Transverse colon (tissue), 4 donors: Measurements from ENCODE around the gene AADAT.
"Not testable (repeated sequence)": the region's sequence is repeated elsewhere in the genome, so short reads cannot be mapped to it uniquely, and the experiment has no call there.

Source experiments
- CTCF ChIP-seq, 5 experiments: fragments of 200-600 bp in 3 of 5; fragments of 450-650 bp in 2 of 5; sonication (generic) in 3 of 5; IDR thresholded peaks; 1 replicate in 2 of 5; 2 replicates in 3 of 5; pipeline ENCODE4 v1.5.1; 2016 to 2017; ENCODE audit warnings: antibody characterized with exemption in 5 of 5, inconsistent platforms in 3 of 5, mild to moderate bottlenecking in 2 of 5, moderate library complexity in 1 of 5
- EP300 ChIP-seq: sonication (generic); formaldehyde crosslinking; IDR thresholded peaks from one replicate; pipeline ENCODE4 v1.6.1; 2017; ENCODE audit warnings: antibody characterized with exemption, low read depth
- POLR2A ChIP-seq: fragments of 450-650 bp; IDR thresholded peaks from one replicate; pipeline ENCODE4 v1.6.1; 2016; ENCODE audit warnings: antibody characterized with exemption, mild to moderate bottlenecking, moderate library complexity
- POLR2AphosphoS5 ChIP-seq, 3 donors: sonication (generic); formaldehyde crosslinking; IDR thresholded peaks; one replicate each; pipeline ENCODE4 v1.6.1; 2016; ENCODE audit warnings: antibody characterized with exemption in 3 of 3

DNA sequence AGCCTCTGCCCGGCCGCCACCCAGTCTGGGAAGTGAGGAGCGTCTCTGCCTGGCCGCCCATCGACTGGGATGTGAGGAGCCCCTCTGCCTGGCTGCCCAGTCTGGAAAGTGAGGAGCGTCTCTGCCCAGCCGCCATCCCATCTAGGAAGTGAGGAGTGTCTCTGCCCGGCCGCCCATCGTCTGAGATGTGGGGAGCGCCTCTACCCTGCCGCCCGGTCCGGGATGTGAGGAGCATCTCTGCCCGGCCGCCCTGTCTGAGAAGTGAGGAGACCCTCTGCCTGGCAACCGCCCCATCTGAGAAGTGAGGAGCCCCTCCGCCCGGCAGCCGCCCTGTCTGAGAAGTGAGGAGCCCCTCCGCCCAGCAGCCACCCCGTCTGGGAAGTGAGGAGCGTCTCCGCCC lies 43.6 kb downstream of the AADAT start:
- not testable (repeated sequence) for TF ChIP-seq EP300; CTCF (IDR thresholded peaks at IDR 0.05); POLR2A; POLR2AphosphoS5 (IDR thresholded peaks at IDR 0.05)
